Measurements from ENCODE around the gene GSKIP. TPM values are rescaled to one million over a fixed set of nuclear protein-coding genes. Genes with fewer than 3 reads are reported as not detected.

The GSKIP gene
- total RNA-seq, 2 donors from 2014 or later = 107 to 168 TPM

- H3K9ac ChIP-seq (ENCODE audit: low read depth in 2 of 2, low read length in 2 of 2) = no peak overlapping the region
- intact Hi-C loops (cut with DNase I) = no loop called here
- no peaks in the 10 kb centered on the region for H3K27me3 ChIP-seq
- no peak for DNase-seq
- H3K27ac ChIP-seq = no peak overlapping the region
- no peaks in the 10 kb centered on the region for H3K9me3 ChIP-seq
- no peak overlapping the region for H3K4me3 ChIP-seq
- H3K4me1 ChIP-seq = no peaks in the 10 kb centered on the region
- no peaks in the 10 kb centered on the region for H3K36me3 ChIP-seq
- TF ChIP-seq, protein P1, sequence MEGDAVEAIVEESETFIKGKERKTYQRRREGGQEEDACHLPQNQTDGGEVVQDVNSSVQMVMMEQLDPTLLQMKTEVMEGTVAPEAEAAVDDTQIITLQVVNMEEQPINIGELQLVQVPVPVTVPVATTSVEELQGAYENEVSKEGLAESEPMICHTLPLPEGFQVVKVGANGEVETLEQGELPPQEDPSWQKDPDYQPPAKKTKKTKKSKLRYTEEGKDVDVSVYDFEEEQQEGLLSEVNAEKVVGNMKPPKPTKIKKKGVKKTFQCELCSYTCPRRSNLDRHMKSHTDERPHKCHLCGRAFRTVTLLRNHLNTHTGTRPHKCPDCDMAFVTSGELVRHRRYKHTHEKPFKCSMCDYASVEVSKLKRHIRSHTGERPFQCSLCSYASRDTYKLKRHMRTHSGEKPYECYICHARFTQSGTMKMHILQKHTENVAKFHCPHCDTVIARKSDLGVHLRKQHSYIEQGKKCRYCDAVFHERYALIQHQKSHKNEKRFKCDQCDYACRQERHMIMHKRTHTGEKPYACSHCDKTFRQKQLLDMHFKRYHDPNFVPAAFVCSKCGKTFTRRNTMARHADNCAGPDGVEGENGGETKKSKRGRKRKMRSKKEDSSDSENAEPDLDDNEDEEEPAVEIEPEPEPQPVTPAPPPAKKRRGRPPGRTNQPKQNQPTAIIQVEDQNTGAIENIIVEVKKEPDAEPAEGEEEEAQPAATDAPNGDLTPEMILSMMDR (IDR thresholded peaks at IDR 0.05) = no peak
Measured at GRCh38 chr14:96407935-96408570, 44.7 kb downstream of the GSKIP start.

DNA sequence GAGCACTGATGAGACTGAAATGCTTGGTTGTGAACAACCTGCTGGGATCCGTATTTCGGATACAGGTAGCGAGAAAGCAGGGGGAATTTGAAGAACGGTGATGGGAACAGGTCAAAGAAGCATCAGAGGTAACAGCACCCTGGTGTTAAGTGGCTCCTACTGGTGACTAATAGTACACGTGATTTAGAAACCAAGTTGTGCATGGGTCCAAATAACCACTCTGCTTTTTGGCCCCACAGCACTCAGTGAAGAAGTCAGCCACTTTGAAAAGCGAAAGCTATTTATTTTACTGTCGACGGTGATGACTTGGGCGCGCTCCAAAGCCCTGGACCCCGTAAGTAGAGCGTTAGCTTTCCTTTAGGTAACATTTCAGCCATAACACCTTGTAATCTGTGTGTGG is 45.3 kb downstream of the GSKIP start:
- no peak overlapping the region for H3K27ac ChIP-seq
- H3K9ac ChIP-seq (ENCODE audit: low read depth in 2 of 2, low read length in 2 of 2) = no peak overlapping the region
- TF ChIP-seq, protein P1 (IDR thresholded peaks at IDR 0.05) = no peak
- no peak for DNase-seq
- no peaks in the 10 kb centered on the region for H3K4me1 ChIP-seq
- intact Hi-C loops (cut with DNase I) = no loop called here
- no peaks in the 10 kb centered on the region for H3K9me3 ChIP-seq
- H3K27me3 ChIP-seq = no peaks in the 10 kb centered on the region
- H3K4me3 ChIP-seq = no peak overlapping the region
- H3K36me3 ChIP-seq = no peaks in the 10 kb centered on the region

GRCh38 chr14:96409701-96410100 is 46.4 kb downstream of the GSKIP start:
- Histone ChIP-seq H3K27me3 (no peaks in the 10 kb centered on the region), H3K27ac (no peak overlapping the region), H3K9me3 (no peaks in the 10 kb centered on the region), H3K36me3 (no peaks in the 10 kb centered on the region), H3K4me1 (no peaks in the 10 kb centered on the region), H3K4me3 (no peak overlapping the region), H3K9ac (ENCODE audit: low read depth in 2 of 2, low read length in 2 of 2) (no peak overlapping the region)
- TF ChIP-seq, protein P1 (IDR thresholded peaks at IDR 0.05) = no peak
- no peak for DNase-seq
- intact Hi-C loops (cut with DNase I) = no loop called here

GRCh38 chr14:96410119-96410518 is 46.8 kb downstream of the GSKIP start:
- H3K27ac ChIP-seq = no peak overlapping the region
- H3K36me3 ChIP-seq = no peaks in the 10 kb centered on the region
- no peaks in the 10 kb centered on the region for H3K27me3 ChIP-seq
- H3K4me1 ChIP-seq = no peaks in the 10 kb centered on the region
- intact Hi-C loops (cut with DNase I) = no loop called here
- H3K4me3 ChIP-seq = no peak overlapping the region
- TF ChIP-seq, protein P1 (IDR thresholded peaks at IDR 0.05) = no peak
- no peak for DNase-seq
- H3K9me3 ChIP-seq = no peaks in the 10 kb centered on the region
- H3K9ac ChIP-seq (ENCODE audit: low read depth in 2 of 2, low read length in 2 of 2) = no peak overlapping the region

GRCh38 chr14:96413526-96413925 is 50.2 kb downstream of the GSKIP start:
- Histone ChIP-seq H3K9me3 (no peaks in the 10 kb centered on the region), H3K4me1 (no peaks in the 10 kb centered on the region), H3K4me3 (no peak overlapping the region), H3K27me3 (no peaks in the 10 kb centered on the region), H3K36me3 (no peaks in the 10 kb centered on the region), H3K27ac (no peak overlapping the region), H3K9ac (ENCODE audit: low read depth in 2 of 2, low read length in 2 of 2) (no peak overlapping the region)
- intact Hi-C loops (cut with DNase I) = no loop called here
- no peak for DNase-seq
- TF ChIP-seq, protein P1 (IDR thresholded peaks at IDR 0.05) = no peak

Data from colonic mucosa (tissue), 4 donors.